ENCODE data around the gene NCK2.
"Not testable (repeated sequence)": the region's sequence is repeated elsewhere in the genome, so short reads cannot be mapped to it uniquely, and the experiment has no call there.

The NCK2 gene

DNA sequence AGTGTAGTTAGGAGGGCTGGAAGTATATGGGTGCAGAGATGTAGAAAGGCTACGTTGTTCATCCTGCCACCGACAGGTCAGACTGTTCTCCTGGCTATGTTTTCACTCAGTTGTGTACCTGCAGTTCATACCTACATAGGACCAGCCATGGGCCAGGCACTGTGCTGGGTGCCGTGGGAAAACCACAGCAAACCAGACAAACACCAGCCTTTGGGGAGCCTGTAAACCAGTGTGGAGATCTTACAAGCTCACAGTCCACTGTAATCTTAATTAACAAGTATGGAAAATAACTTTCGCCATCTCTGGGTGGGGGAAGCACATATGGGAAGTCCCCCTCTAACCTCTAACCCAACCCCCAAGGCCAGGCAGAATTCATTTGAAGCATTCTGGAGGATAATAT lies 12.7 kb downstream of the NCK2 start:
- DNase-seq: no peak

DNA sequence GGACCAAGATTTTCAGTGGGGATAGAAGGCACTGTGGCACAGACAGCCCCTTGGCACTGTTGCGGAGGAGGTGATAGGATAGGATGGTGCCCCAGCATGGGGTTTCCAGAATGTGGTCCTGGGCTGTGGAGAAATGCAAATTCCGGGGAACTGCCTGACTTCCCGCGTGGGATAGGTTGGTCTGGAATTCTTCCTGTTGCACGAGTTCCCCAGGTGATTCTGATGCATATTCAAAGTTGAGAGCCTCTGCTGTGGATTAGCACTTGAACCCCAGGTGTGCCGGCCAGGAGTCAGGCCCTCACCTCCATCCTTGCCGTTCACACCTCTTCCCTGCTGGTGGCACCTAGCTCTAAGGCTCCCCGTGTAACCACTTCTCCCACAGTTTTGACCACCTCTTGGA lies 15.5 kb downstream of the NCK2 start:
- no peak for DNase-seq

- DNase-seq: no peak
These were observed 16.1 kb downstream of the NCK2 start for GRCh38 chr2:105760639-105761337.

DNA sequence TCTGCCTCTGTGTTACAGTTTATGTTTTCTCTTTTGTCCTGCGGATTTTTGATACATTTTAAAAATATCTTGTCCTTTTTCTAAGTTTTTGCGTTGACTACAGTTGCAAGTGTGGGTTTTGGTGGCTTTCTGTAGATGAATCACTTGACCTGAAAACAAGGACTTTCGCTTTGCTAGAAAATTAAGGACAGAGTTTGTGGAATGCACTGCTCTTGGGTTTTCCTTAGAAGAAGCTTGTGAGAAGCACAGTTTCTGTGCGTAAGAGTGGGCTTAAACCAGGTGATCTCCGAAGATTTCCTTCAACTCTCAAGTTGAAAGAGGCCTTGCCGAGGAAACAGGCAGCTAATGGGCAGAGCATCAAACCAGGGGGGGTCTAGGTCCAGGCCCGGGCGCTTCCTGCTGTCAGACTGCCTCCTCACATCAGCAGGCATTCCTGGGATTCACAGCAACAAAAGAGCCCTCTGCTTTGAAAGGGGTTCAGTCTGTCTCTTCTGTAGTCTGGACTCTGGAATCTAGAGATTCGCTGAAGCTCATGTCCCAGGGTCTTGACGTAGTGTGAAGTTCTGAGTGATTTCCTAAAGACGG lies 17.3 kb downstream of the NCK2 start:
- no peak for DNase-seq

DNA sequence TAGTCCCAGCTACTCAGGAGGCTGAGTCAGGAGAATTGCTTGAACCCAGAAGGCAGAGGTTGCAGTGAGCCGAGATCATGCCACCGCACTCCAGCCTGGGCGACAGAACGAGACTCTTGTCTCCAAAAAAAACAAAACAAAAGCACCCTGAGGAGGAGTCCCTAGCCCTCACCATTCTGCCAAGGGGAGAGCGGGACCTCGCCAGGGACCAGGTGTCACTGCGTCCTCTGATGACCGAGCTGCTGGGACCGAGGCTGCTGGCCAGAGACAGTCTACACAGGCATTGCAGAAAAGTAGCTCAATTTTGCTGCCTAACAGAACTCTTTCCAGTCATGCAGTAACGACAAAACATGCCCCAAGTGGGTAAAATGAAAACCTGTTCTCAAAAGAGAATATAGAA lies 18.4 kb downstream of the NCK2 start:
- DNase-seq: no peak

- no peak for DNase-seq
These were observed 19.3 kb downstream of the NCK2 start for GRCh38 chr2:105764059-105764458.

- DNase-seq: no peak
These were observed 20.9 kb downstream of the NCK2 start for GRCh38 chr2:105765415-105766299.

GRCh38 chr2:105766300-105766866 lies 21.7 kb downstream of the NCK2 start:
- DNase-seq: no peak

- no peak for DNase-seq
These were observed 23.5 kb downstream of the NCK2 start for GRCh38 chr2:105768176-105768575.

DNA sequence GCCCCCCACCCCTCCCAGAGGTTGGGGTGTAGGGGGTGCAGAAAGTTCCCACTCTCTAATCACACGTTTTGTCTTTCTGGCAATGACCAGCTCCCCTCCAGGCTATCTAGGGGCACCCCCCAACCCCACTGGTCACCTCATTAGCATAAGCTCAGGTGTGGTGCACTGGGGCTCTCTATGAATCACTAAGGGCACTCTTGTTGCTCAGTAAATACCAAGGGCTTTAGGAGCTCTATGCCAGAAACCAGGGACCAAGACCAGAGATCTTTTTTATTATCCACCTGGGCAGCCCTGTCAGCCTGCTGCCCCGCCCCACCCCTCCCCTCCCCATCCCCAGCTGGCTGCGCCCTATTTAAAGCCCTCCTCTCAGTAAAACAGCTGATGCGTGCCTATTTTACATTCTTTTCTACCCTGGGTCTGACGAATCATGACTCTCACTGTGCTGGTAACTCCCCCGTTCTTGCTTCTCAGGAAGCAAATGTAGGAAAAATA lies 24.3 kb downstream of the NCK2 start:
- DNase-seq: no peak

DNA sequence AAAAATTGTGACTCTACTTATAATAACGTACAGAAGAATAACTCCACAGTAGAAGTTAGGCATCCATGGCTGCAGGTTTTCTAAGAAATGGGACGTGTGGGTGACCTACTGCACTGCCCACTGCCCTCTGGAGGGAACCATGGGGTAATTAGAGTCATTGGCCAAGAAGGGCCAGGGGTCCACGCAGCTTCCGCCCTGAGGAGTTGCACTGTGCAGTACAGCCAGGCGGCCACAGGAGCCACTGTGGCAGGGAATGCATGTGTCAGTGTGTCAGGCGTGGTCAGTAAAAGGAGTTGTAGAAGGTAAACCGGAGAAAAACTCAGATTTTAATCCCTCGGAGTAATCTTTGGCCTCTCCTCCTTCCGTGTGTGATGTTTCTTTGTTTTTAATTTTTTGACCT lies 24.8 kb downstream of the NCK2 start:
- no peak for DNase-seq

- DNase-seq: no peak
These were observed 25.4 kb downstream of the NCK2 start for GRCh38 chr2:105770149-105770548.

DNA sequence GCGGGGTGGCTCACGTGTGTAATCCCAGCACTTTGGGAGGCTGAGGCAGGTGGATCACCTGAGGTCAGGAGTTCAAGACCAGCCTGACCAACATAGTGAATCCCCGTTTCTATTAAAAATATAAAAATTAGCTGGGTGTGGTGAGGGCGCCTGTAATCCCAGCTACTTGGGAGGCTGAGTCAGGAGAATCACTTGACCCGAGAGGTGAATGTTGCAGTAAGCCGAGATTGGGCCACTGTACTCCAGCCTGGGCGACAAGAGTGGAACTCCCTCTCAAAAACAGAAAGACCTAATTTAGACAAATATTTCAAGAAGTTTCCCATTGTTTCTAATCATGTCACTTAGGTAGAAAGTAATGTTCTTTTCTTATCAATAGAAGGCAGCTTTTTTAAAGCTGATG lies 26.6 kb downstream of the NCK2 start:
- DNase-seq: not testable (repeated sequence)

GRCh38 chr2:105771836-105772235 lies 27.1 kb downstream of the NCK2 start:
- no peak for DNase-seq

- DNase-seq: no peak
These were observed 27.6 kb downstream of the NCK2 start for GRCh38 chr2:105772362-105772761.

- no peak for DNase-seq
These were observed 28.9 kb downstream of the NCK2 start for GRCh38 chr2:105773568-105773967.

- no peak for DNase-seq
These were observed 30.1 kb downstream of the NCK2 start for GRCh38 chr2:105774781-105775337.

DNA sequence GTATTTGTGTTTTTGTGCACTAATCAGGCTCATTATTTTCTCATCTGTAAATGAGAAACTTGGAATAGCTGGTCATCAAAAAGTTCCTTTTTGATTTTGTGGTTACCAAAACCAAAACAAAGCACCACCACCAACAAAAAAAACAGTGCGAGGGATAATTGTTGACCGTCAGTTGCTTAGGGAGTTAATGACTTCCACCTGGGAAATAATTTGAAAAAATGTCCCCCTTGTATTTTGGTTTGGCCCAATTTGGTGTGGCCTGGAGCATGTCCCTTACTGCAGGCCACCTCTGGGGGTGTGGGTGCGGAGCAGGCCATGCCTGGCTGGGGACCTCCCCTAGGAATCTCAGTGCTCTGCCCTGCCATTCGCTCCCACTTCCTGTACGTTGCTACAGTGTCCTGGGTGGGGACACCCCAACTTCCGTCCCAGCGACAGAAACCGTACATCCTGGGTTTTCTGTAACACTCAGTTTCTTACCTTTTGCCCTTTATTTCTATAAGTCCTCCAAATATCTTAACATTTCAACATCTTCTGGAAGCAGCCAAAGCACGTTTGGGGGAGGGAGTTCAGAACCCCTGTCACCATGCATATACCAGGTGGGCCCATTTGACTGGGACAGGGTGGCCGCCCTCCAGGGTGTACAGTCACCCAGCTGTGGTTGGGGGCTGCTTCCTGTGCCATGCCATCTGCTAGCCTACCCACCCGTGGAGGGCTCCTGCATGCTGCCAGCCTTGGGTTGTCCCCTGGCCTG lies 31.3 kb downstream of the NCK2 start:
- no peak for DNase-seq

GRCh38 chr2:105776560-105776928 lies 31.8 kb downstream of the NCK2 start:
- DNase-seq: no peak

GRCh38 chr2:105777031-105777482 lies 32.3 kb downstream of the NCK2 start:
- DNase-seq: no peak

GRCh38 chr2:105777506-105778055 lies 32.9 kb downstream of the NCK2 start:
- no peak for DNase-seq

- DNase-seq: no peak
These were observed 33.4 kb downstream of the NCK2 start for GRCh38 chr2:105778080-105778607.
